ENCODE data around the gene GET4.
"Not testable (repeated sequence)": the region's sequence is repeated elsewhere in the genome, so short reads cannot be mapped to it uniquely, and the experiment has no call there.

The GET4 gene

DNA sequence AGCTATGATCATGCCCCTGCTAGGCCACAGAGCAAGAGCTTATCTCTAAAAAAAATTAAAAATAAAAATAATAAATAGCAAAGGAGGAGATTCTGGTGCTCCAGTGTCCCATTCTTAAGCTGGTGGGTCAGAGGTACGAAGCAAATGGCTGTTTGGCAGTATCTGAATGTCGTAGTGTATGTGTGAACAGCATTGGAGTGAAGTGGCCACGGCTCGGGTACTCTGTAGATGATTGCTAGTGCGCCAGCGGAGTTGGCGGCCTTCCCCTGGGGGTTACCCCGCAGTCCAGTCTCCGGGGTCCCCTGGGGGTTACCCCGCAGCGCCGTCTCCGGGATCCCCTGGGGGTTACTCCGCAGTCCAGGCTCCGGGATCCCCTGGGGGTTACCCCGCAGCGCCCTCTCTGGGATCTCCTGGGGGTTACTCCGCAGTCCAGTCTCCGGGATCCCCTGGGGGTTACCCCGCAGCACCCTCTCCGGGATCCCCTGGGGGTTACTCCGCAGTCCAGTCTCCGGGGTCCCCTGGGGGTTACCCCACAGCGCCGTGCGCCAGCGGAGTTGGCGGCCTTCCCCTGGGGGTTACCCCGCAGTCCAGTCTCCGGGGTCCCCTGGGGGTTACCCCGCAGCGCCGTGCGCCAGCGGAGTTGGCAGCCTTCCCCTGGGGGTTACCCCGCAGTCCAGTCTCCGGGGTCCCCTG, 29.2 kb upstream of the GET4 start:
- DNase-seq, result not testable (repeated sequence)

DNA sequence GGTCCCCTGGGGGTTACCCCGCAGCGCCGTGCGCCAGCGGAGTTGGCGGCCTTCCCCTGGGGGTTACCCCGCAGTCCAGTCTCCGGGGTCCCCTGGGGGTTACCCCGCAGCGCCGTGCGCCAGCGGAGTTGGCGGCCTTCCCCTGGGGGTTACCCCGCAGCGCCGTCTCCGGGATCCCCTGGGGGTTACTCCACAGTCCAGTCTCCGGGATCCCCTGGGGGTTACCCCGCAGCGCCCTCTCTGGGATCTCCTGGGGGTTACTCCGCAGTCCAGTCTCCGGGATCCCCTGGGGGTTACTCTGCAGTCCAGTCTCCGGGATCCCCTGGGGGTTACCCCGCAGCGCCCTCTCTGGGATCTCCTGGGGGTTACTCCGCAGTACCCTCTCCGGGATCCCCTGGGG, 28.6 kb upstream of the GET4 start:
- DNase-seq, result not testable (repeated sequence)

DNA sequence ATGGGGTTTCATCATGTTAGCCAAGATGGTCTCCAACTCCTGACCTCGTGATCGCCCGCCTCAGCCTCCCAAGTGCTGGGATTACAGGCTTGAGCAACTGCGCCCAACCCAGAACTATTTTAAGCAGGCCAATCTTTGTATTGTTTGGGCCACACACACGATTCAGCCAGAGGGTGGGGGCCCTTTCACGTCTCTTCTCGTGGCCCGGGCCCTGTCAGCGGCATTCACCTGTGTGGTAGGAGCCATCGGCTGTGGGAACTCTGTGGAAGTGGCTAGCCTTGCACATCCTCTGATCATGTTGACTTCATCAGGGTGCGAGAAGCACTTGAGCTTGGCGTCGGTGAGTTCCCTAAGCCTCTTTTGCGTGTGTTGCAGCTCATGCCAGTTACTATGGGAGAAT, 27.2 kb upstream of the GET4 start:
- DNase-seq, result no peak

DNA sequence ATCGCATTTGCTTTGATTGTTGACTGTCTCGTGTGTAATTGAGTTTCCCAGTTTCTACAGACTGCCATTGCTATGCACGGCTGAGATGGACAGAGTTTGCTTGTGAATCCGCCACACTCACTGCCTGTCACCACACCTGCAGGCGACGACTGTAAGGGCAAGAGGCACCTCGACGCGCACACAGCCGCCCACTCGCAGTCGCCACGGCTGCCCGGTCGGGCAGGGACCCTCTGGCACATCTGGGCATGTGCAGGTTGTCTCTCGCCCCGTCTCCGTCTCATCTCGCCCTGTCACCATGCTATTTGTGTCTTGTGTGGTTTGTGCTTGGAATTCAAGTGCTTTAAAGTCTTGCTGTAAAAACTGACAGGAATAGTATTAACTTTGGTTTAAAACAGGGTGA, 26.6 kb upstream of the GET4 start:
- no peak for DNase-seq

DNA sequence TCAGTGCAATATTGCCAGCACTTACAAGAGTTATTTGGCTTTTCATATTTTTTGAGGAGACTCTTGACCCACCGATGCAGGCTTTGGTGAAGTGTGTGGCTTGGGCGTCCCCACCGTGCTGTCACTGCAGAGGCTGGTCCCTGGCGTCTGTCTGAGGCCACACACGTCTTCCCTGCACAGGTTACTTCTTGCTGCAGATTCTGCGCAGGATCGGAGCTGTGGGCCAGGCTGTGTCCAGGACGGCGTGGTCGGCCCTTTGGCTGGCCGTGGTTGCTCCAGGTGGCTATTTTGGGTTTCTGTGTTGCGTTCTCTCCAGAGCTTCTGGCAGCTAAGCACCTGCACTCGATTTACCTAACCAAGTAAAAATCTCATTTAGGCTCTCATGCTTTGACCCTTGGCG, 25.1 kb upstream of the GET4 start:
- DNase-seq, result no peak

DNA sequence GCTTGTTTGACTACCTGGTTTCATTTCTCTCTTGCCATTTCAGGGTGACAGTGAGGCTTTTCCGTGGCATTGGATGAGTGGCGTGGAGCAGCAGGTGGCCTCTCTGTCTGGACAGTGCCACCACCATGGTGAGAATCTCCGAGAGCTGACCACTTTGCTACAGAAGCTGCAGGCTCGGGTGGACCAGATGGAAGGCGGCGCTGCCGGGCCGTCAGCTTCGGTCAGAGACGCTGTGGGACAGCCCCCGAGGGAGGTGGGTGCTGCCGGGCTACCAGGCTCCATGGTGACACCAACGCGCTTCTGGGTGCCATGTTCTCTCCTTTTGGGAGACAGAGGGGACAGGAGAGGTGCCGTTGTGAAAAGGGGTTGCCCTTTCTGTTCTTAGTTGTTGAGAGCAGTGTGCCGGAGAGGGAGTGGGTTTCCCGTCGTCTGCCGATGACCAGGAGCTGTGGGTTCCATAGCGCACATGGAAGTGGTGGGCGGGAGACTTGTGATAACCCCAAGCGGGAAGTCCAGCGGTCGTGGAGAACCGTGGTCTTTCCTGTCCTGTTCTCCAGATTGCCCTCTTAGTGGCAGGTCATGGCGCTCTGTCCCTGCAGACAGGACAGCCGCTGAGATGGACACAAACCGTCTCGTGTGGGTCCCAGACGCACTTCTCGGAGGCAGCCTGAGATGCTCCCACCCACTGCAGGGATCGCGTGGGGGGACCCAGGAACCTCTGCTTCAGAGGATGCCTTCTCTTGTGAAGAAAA, 22.8 kb upstream of the GET4 start:
- no peak for DNase-seq

DNA sequence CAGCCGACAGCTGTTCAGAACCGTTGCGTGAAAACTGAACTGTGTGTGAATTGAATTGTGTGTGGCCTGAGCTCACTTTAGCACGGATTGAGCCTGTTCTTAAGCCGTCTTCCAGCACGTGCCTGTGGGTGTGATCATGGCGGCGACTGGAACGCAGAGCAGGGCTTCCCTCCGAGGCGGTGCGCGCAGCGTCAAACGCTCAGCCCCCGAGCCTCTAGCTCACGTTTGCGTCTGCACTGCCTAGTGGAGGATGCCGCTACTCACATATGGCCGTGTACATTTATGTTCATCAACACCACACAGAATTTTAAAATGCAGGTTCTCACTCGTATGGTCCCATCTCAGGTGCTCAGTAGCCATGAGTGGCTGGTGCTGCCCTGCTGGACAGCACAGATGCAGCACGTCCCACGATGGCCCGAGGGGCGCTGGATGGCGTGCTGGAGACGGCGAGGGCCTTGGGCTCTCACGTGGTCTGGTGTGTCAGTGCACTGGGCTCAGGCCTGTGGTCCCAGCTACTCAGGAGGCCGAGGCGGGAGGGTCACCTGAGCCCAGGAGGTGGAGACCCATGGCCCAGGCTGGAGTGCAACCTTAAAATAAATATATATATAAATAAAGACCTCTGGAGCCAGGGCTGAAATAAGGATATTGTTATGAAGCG, 22.1 kb upstream of the GET4 start:
- no peak for DNase-seq

DNA sequence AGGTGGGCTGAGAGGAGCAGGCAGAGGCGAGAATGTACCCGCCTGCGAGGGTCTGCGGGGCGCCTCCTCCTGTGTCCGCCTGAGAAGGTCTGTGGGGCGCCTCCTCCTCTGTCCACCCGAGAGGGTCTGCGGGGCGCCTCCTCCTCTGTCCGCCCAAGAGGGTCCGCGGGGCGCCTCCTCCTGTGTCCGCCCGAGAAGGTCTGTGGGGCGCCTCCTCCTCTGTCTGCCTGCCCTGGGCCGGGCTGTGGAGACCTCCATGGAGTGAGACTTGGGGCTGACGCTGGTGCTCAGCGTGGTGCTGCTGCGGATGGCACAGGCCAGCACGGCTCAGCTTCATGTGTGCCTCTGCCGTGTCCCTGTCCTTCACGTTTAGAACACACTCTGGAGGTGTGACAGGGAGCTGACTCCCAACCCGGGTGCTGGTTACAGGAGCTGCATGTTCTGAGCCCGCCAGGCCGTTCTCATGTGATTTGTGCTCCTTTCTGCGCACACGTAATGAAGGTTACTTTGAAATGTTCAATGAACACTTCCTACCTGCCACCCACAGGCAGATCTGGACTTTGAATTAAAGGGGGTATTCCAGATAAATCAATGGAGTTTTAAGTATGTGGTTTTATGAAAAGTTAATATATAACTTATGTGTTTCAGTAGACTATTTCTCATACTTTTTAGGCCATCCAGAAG, 20.5 kb upstream of the GET4 start:
- DNase-seq, result no peak

DNA sequence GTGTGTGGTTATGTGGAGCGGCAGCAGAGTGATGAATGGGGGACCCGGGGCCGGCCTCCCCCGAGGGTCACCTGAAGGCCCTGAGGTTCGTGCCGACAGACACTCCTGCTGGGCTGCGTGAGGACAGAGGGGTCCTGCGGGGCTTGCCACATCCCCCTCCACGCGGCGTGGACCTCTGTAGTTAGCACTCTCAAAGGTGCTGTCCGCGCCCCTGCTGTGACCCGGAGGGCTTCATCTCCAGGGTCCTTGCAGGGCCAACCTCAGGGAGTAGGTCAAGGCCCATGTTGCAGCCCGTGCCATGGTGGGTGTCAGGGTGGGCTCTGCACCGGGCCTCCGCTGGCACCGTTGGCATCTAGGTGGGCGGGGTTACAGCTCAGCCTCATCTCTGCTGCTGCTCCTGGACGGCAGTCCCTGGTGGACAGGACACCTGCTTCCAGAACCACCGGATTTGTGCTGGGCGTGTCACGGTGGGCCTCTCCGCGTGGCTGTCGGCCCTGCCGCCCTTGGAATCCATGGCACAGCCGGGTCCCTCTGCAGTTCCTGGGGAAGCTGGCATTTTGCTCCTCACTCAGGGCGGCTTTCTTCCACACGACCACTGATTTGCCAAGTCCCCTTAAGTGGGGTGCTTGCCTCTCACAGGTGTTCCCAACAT, 19.8 kb upstream of the GET4 start:
- no peak for DNase-seq

DNA sequence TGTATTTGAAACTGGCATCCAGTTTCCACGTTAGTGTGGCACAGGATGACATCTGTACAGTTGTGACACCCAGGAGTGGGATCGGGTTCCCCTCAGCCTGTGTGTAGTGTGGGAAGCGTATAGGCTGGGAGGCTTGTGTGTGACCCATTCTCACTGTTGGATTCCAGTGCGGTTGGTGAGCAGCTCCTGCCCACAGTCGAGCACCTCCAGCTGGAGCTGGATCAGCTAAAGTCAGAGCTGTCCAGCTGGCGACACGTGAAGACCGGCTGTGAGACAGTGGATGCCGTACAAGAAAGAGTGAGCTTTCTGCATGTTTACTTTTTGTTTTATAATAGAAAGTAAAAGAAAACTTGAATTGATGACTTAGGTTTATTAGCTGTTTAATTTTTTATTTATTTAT, 18.7 kb upstream of the GET4 start:
- DNase-seq, result no peak

DNA sequence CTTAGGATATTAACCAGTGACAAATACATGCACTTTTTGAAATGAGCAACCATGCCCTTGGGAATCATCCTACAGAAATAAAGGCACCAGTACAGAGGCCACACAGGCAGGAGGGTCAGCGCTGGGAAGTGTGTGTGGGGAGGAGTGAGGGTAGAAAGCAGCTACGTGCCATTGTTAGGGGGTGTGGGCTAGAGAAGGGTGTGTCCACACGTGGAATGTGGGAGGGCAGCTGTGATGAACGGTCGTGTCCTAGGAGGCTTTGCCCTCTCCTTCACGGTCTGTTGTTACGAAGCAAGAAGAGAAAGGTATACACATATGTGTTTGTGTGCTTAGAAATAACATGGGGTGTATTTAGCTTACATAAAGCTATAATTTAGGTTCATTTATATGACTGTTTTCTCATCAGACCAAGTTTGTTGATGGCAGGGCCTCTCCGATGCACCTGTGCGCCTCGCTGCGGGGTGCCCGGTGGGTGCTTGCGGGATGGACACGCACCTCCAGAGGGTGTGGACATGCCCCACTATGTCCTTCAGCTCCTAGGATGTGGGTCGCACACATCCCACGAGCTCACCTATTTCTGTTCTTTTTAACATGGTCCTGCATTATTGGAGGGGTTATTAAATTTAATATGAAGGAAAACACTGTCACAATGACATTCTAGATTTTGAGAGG, 16.9 kb upstream of the GET4 start:
- no peak for DNase-seq

DNA sequence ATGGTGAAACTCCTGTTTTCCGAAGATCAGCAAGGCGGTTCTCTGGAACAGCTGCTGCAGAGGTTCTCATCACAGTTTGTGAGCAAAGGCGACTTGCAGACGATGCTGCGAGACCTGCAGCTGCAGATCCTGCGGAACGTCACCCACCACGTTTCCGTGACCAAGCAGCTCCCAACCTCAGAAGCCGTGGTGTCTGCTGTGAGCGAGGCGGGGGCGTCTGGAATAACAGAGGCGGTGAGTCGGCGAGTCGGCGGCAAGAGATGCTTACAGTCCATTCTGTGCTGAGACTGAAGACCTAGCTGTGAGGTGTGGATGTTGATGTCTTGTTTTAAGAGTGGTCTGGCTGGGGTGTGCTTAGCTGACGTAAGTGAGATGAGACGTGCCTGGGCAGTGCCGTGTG, 16.2 kb upstream of the GET4 start:
- DNase-seq, result no peak

DNA sequence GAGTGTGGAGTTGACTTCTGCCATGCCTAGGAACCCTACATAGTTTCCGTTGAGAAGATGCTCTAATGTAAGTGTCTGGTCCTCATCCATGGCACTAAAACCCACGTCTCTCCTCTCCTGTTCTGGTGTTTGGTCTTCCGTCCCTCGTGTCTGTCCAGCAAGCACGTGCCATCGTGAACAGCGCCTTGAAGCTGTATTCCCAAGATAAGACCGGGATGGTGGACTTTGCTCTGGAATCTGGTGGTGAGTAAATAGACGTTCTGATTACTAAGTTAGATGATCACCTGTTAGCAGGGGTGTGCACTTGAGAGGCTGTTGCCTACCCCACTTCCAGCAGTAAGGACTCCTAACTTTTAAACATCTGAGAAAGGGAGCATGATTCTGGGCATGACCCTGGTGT, 15.1 kb upstream of the GET4 start:
- no peak for DNase-seq

DNA sequence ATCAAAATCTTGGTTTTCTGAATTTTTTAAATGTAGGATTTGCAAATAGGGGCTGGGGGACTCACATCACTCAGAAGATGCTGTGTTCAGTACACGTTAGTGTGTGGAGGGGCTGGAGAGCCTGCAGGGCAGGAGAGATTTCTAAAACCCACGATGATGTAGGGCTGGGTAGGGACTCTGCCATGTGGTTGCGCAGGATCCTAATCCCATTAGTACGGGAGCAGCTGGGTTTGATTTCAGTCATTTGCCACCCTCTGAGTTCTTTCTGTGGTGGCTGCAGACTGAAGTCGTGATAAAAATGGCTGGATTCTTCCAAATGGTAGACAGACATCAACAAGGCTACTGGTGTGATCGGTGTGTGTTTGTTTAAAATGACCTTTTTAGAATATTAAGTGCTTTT, 14.2 kb upstream of the GET4 start:
- no peak for DNase-seq

DNA sequence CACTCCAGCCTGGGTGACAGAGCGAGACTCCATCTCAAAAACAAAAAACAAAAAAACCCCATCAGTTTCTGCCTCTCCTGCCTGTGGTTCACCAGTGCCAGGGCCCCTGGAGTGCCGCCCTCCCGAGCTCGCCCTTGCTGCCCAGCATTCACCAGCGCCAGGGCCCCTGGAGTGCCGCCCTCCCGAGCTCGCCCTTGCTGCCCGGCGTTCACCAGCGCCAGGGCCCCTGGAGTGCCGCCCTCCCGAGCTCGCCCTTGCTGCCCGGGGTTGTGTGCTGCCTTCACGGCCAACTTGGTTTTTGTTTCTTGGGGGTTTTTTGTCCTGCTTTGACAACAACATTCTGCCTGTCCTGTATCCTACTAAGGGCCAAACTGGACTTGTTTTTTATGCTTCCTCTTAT, 13.2 kb upstream of the GET4 start:
- DNase-seq, result no peak

DNA sequence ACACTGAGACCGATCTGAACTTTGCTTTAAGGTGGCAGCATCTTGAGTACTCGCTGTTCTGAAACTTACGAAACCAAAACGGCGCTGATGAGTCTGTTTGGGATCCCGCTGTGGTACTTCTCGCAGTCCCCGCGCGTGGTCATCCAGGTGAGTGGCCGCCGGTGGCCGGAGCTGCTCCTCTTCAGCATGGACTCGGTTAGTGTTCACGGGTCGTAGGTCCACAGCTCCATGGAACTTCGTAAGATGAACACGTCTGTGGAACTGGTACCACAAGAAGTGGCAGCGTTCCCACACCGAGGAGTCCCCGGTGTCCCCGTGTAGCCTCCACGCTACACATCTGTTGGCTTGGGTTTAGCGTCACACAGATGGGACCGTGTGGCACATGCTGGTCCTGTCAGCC, 10.4 kb upstream of the GET4 start:
- DNase-seq, result no peak

DNA sequence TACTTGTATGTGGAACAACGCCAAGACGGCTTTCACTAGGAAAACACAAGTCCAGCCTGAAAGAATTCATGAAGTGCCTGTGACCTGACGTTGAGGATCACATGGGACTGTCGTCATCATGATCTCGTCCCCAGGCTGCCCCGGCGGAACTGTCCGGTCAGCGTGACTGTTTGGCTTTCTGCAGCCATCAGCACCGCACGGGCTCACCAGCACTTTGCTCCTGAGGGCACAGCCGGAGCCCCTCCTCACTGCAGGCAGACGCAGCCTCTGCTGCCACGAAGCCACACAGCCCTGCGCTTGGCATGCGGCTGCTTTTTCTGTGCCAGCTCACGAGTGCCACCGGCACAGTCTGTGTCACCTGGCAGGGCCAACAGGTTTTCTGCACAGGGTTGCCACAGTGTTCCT, 9.4 kb upstream of the GET4 start:
- no peak for DNase-seq

DNA sequence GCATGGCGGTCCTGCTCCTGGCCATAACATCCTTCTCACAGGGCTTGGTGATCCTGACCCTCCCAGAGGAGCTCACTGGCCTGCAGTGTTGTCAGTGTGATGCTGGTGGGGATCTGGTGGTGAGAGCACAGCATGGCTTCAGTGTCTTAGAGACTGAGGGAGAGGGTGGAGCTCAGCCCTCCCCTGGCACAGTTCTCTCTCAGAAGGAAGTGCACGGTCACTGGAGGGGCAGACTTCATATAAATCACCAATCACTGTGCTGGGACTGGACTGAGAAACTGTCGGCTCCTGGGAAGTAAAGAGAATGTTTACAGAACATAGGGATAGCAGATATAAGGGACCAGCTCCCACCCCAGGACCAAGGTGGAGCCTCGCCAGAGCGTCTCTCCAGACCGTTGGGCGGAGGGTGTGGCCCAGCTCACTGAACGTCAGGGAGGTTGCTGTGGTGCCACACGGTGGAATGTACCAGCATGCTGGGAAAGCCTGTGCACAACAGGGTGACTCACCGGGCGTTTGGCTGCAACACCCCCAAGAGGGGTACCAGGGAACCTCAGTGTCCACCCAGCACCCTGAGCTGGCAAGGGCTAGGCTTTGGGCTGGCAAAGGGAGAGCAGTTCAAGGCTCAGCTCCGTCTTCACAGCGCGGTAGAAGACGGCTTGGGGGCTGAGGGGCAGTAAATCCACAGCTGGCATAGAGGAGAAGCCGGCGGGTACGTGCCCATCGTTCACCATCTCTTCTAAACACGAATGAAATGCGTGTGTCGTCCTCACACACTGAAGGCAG, 8.8 kb upstream of the GET4 start:
- no peak for DNase-seq

DNA sequence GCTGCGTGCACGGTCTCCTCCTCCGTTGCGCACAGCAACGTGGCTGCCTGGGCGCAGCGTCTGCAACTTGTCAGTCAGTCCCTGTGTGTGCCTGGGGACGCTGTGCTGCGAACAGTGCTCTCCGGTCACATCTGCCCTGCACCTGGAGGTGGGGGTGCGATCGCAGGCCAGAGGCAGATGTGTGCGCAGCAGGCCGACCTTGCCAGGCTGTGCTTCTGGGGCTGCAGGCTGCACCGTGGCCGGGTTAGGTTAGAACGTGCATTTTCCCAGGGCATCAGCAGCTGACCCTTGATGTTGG, 8.2 kb upstream of the GET4 start:
- DNase-seq, result no peak

DNA sequence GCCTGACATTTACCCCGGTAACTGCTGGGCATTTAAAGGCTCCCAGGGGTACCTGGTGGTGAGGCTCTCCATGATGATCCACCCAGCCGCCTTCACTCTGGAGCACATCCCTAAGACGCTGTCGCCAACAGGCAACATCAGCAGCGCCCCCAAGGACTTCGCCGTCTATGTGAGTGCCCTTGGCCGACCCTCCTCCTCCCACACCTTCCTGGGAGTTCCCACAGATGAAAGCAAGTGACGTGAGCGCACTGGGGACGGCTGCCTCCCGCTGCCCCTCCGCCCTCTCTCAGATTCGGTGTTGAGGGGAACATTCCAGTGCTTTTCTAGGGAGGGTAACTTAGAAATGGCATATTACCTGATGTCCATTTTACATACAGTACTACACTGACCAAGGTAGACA, 7.0 kb upstream of the GET4 start:
- DNase-seq, result no peak

DNA sequence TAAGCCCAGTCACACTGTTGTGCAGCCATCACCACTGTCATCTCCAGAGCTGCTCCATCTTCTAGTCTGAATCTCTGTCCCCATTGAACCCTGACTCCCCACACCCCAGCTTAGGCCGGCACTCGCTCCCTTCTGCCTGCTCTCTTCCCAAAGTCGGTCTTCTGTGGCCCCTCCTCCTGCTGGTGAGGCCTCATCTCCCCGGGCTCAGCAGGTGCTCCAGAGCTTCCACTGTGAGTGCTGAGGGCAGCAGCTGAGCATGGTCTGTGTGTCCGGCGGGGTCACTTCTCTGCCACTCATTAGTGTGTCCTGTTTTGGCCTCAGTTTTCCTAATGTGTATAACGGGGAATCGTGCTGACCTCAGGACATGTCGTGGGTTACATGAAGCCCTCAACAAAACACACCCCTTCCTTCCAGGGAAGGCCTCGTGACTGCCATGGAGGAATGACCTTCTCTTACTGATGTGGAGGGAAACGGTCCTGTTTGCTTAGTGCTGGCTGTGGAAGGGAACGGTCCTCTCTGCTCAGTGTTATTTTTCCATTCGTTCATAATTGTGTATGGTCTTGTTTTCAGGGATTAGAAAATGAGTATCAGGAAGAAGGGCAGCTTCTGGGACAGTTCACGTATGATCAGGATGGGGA, 4.3 kb upstream of the GET4 start:
- no peak for DNase-seq

DNA sequence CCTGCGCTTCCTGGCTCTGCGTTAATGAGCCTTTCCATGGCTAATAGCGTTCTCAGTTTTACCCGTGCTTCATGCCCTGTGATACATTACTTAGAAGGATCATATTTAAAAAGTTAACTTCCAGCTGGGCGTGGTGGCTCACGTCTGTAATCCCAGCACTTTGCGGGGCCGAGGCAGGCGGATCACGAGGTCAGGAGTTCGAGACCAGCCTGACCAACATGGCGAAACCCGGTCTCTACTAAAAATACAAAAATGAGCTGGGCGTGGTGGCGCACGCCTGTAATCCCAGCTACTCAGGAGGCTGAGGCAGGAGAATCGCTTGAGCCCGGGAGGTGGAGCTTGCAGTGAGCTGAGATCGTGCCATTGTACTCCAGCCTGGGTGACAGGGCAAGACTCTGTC, 3.7 kb upstream of the GET4 start:
- not testable (repeated sequence) for DNase-seq
